GM18861 (cell line): ENCODE measurements around the gene HPSE2.

Experiments
- ATAC-seq: cut with Tn5 transposase; IDR thresholded peaks from one replicate; pipeline ENCODE4 v1.9.1; 2021; ENCODE audit not compliant: unreplicated experiment

Gene HPSE2

DNA sequence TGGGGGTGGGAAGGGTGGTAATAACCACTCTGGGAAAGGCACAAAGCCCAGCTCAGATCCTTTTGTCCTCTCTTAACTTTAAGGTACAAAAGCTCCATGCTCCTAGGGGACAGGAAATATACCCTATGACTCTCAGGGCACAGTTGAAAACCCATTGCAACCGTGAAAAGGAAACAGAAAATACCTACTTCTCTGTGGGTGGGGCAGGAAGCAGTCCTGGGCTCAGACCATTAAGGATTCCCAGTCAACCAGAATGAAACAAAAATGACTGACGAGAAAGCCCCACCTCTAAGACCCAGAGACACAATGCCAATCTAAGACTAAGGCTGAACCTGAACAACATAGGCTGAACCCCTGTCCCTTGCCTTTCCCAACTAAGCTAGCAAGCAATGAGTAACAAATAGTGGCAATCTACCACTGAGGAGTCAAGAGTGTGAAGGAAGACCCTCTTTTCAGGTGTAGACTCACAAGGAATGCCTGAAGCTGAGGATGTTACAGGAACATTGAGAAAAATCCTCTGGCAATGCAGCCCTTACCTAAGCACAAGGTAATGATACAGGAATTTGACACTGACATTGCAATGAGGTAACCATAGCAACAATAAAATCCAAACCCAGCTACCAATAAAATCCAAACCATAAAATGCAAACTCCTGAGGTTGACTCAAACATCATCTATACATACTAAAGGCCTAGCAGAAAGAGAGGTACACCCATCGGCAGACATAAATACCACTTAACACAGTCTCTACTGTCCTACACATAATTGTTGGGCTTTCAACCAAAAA is 380.1 kb downstream of the HPSE2 start:
- ATAC-seq: no peak

DNA sequence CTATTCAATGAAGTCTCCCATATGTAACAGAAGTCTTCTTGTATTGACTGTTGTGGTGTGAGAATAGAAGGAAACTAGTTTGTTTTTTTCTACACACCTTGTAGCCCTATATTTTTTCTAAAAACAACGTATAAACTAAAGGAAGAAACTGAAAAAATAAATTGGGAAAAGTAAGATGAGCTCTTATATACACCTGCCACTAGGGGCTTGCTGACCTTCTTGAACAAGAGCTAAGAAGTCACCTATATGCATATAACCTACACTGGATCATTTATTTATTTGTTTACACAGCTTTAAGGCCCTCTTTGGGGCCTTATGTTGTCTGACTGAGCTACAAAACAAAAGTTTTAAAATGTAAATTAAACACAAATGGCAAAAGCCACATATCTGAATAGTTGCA is 383.0 kb downstream of the HPSE2 start:
- ATAC-seq: no peak

DNA sequence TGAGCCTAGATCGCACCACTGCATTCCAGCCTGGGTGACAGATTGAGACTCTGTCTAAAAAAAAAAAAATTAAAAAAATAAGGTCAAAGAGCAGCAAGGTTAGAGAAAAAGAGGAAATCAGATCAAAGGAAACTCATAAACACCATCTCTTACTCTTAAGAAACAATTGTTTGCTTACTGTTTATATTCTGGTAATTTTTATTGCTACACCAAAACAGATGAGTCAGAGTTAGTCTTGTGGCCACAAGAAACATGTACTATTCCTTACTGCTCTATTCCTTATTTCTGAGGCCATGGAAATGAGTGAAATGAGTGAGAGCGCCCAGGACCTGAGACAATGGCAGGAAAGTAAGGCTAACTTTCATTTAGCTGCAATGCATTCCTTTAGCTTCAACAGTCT is 387.3 kb downstream of the HPSE2 start:
- no peak for ATAC-seq

DNA sequence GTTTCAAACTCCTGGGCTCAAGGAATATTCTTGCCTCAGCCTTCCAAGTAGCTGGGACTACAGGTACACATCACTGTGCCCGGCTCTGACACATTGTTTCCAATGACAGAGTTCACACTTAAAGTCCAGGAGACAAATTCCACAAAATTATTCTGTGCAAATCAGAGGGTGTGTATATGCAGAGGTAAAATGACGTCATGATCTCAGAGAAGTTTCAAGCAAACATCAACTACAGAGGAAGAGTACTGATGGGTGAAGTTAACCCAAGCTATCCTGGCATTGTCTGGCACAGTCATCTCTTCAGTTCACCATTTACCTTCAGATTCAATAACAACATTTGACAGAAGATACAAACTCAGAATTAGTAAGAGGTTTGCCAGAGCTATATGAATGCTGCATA is 388.9 kb downstream of the HPSE2 start:
- ATAC-seq: no peak

DNA sequence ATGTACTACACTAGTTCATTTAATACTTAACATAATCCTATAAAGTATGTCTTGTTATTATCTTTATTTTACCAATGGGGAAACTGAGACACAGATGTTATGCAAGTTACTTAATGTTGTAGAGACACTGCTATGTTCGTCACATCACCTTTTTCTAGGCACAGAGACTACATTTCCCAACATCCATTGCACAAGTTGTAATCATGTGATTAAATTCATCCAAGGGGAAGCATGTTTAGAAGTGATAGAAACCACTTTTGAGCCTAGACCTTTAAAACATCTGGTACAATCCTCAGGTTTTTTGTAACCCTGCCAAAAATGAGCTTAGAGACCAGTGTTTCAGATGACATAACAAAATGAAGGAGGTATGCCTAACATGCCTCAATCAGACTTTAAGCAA is 402.1 kb downstream of the HPSE2 start:
- no peak for ATAC-seq

DNA sequence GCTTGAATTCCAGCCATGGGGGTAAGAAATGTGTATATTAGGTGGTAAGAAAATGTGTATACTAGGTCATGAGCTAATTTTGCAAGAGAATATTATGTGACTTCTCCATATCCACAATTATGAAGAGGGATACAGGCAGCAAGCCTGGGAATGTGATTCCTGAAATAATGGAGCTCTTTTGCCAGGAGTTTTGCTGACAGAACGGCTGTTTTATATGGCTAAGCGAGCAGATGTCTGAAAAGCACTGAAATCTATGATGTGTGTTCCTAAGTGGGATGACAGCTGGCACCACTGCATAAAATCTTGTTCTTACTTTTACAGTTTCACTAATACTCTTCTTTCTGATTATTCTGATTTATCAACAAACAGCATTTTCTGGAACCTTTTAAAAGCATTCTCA is 402.9 kb downstream of the HPSE2 start:
- no peak for ATAC-seq

DNA sequence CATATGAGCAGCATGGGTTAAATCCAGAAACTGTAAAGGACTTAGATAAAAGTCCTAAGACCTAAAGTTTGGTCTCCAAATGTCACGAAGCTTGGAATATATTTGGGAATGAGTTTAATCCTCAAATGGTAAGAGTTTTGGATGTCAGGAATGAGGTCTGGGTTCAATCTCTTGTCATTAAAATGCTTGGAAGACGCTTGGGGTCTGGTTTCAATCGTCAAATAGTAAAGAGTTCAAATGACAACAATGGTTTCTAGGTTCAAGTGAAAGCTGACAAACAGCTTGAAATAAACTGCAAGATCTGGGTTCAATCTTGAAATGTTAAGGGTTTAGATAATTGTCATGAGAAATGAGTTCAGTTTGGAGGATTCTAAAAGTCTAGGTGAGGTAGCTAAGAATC is 403.5 kb downstream of the HPSE2 start:
- ATAC-seq: no peak

DNA sequence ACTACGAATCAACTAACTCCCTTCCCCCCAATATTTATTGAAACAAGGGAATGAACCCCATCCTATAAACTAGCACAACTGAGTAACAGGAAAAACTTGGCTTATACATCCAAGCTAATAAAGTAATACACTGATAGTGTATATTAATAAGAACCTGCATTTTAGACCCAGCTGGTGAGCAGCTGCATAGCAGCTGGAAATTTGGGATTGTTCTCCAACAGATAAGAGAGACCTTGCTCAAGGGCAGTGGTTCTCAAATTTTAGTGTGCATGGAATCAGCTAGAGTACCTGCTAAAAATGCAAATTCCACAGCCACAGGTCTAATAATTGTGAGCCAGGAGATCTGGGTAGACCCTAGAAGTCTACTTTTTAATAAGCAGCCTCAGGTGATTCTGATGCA is 404.3 kb downstream of the HPSE2 start:
- no peak for ATAC-seq

DNA sequence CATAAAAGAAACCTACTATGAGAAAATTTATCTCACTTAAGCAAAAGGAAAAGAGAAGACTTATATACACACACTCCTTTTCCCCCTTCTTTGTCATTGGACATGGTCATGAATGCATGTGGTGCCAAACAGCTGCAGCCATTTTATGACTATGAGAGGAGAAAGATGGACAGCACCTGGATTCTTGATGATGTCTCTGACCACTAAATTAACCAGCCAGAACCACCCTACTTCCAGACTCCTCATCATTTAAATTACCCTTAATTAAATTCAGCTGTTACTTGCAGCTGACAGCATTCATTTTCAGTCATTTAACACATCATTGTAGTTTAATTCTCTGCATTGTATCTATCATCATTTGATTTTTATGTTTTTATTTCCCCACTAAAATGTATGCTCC is 409.9 kb downstream of the HPSE2 start:
- no peak for ATAC-seq

DNA sequence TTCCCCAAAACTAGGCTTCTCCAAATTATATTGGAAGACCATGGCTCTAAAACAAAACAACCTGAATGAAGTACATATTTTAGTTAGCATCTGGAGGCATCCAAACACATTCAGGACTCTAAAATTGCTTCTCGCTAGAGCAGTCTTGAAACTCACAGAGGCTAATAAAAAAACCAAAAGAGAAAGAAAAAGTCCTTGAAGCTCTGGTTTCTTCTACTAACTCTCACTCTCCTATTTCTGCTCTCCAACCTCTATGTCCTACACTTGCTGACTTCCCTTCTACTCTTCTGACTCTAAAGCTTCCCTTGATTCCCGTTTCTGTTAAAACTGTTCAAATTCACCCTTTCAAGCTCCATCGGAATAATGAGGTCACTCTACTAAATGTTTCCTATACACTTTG is 418.3 kb downstream of the HPSE2 start:
- ATAC-seq: no peak

DNA sequence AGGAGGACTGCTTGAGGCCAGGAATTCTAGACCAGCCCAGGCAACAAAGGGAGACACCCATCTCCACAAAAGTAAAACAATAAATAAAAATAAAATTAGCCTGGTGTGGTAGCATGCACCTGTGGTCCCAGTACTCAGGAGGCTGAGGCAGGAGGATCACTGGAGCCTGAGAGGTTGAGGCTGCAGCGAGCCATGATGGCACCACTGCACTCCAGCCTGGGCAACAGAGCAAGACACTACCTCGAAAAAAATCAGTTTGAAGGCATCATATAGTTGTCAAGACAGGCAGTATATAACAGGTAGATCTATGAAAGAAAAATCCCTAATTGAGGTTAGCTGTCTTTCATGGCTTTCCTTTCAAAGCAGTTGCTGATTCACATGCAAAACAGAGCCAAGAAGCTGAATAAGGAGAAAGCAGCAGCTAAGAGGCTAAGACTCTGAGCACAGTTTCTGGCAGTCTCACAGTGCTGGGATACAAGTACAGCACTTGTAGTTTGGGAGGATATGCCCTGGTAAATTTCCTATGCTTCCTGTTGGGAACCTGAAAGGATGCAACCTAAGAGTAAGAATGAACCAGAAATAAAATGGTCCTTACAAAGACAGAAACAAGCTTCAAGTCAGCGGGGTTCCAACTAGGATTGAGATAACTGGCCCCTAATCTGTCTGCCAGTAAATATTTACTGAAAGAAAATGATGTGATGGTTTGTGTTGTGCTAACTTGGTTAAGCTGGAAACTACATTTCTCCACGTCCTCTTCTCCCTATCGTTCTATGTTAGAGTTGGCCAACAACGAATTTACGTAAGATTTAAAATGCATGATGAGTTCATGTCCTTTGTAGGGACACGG is 420.4 kb downstream of the HPSE2 start:
- ATAC-seq: no peak

DNA sequence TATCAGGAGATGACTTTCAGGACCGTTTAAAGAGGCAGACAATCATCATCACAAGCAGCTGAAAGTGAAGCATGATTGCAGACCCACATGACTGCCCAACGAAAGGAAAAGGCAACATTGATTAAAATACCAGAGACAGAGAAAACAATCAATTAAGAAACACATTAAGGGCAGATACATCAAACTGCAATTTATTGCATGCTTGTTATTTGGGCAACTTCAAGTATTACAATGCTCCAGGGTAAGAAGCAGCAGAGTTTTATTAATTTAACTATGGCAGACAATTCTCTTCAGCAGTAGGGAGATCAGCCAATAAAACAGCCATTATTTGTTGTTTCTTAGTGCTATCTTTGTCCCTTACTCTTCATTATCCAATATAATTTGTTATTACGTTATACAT is 421.2 kb downstream of the HPSE2 start:
- no peak for ATAC-seq

DNA sequence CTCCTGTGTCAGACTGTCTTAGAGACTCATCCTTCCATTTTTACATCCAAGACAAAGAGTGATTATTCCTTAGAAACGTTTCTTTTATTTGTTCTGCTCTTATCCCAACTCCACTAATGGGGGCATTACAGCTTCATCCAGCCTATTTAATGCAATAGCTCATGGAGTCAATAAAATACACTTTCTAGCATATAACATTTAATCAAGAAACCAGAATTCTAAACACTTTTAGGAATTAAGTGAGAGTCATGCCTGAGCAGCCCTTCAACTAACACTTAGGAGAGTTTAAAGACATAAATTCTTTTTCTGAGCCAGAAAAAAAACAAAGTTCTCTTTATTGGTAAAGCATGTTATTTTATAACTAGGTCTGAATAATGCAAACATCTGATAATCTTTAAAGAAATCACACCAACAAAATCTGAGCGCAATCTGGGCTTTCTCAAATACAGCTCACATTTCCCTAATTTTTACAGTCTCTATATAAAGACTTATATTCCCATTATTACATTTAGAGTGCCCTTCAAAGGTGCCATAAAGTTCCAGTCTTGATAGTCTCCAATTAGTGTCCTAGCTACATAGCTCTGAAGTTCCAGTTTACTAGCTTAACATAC is 427.3 kb downstream of the HPSE2 start:
- ATAC-seq: no peak

DNA sequence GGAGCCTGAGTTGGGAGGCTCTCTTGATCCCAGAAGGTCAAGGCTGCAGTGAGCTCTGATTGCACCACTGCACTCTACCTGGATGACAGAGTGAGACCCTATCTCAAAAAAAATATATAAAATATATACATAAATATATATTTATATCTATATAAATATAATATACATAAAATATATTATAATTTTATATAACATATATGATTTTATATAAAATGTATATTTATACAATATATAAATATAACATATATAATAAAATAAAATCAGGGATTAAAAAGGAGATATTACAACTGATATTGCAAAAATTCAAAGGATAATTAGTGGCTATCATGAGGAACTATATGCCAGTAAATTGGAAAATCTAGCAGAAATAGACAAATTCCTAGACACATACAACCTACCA is 435.4 kb downstream of the HPSE2 start:
- no peak for ATAC-seq

DNA sequence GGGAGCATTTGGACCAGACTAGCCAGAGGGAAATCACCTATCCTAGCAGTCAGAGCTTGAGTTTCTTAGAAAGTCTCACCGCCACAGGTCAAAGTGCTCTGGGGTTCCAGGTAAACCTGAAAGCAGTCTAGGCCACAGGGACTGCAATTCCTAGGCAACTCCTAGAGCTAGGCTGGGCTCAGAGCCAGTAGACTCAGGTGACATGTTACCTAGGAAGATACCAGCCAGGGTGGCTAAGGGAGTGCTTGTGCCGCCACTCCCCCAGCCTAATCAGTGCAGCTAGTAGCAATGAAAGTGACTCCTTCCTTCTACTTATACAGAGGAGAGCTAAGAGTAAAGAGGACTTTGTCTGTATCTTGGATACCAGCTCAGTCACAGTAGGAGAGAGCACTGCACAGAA is 440.2 kb downstream of the HPSE2 start:
- no peak for ATAC-seq

DNA sequence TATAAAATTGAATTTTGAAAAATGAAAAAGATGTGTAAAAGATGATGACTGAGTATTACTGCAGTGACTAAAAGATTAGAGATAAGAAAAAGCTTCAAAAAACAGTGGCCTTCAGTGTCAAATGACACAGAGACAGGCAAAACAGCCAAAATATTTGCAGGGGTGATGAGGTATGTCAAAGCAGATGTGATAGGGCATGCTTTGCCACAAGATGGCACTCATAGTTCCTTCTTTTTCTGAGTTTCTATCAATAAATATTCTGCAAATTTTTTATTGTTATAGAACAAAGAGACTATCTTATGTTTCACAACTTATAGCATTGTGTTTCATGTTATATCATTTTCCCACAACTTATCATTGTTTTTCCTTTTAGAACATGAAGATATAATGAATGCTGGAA is 444.8 kb downstream of the HPSE2 start:
- ATAC-seq: no peak

DNA sequence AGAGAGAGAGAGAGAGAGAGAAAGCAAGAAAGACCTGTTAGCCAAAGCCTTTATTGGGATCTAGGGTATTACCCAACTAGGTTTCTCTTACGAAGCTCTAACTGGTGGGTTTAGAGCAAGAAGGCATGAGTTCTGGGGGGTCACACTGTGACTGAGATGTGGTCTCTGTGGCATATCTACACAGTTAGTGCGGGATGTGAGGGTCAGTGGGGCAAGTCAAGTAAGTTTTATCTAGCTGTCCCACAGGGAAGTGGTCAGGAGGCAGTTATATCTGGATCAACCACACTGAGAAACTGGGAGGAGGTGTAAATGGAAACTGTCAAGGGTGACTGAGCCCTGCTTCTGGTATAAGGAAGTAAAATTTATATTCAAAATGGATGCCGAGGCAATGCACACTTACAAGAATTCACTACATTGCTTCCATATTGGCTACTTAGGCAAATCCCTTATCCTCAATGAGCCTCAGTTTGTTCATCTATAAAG is 457.3 kb downstream of the HPSE2 start:
- ATAC-seq: no peak

DNA sequence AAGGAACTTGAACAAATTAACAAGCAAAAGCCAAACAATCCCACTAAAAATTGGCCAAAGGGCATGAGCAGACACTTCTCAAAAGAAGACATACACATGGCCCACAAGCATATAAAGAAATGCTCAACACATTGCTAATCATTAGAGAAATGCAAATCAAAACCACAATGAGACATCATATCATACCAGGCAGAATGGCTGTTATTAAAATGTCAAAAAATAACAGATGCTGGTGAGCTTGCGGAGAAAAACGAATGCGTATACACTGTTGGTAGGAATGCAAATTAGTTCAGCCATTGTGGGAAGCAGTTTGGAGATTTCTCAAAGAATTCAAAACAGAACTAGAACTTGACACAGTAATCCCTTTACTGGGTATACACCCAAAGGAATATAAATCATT is 477.2 kb downstream of the HPSE2 start:
- no peak for ATAC-seq

DNA sequence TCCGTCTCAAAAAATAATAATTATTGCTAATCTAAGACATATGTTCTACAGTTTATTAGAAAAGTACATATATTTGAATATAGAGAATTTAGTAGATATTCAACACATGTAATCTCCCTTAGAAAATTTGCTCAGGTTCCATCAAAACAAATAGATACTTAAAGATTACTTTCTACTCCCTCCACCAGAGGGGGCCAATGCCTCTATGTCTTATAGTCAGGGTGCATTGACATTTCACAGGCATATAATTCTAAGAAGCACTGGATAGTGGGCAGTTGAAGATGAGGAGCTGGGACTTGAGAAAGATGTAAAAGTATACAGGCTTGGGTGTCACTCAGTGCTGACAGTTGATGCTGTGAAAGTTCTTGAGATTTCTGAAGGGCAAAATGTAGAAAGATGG is 487.4 kb downstream of the HPSE2 start:
- peak; percentile 49 for ATAC-seq

DNA sequence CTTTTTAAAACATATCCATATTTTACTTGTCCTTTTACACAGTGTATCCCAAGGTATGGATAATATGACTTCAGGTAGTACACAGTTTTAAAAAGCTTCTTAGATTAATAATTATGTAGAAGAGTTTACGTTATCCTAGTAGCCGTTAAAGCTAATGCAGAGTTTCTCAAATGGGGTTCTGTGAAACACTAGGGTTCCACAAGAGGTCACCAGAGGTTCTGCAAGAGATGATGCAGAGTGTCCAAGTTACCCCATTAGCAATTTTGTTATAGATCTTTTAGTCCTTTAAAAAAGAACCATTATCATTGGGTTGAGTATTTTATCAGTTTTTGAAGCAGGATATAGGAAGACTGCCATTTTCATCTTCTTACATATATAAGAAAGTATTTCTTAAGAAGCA is 490.0 kb downstream of the HPSE2 start:
- ATAC-seq: no peak

DNA sequence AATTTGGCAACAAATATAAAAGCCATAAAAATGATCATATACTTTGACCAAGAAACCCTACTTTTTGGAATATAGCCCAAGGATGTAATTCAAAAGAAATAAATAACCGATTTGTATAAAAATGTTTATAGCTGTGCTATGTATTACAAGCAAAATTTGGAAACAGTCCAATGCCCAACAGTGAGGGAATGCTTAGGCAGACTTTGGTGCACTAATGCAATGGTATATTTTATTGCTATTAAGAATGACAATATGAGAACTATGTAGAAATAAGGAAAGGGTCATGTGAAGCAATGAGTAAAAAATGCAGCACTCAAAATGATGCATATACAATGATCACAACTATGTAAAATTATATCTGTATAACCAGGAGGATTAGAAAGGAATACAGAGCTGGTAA is 515.1 kb downstream of the HPSE2 start:
- no peak for ATAC-seq

DNA sequence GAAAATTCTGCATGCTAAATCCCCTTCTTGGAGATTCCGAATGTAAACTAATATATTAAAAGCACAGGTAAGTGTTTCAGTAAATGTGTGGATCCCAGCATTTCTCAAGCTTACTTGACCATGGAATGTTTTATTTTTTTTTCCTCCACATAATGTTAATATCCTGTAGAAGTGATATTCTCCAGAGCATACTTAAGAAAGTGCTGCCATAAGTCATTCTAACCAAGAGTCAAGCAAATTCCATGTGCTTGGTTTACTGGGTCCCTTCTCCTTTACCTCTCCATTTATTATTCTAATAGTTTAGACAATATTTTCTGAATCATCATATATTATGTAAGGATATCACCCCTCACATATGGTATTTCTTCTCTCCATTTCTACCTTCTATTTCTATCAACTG is 522.1 kb downstream of the HPSE2 start:
- no peak for ATAC-seq
